ENCODE results near the gene DNAL1.
A peak's percentile ranks its signal among the peaks of the same experiment; 100 is the strongest.

DNAL1 gene

GRCh38 chr14:73725116-73726024 lies 80.6 kb downstream of the DNAL1 start:
- DNase-seq, result no peak

GRCh38 chr14:73726025-73726961 lies 81.5 kb downstream of the DNAL1 start:
- no peak for DNase-seq

DNA sequence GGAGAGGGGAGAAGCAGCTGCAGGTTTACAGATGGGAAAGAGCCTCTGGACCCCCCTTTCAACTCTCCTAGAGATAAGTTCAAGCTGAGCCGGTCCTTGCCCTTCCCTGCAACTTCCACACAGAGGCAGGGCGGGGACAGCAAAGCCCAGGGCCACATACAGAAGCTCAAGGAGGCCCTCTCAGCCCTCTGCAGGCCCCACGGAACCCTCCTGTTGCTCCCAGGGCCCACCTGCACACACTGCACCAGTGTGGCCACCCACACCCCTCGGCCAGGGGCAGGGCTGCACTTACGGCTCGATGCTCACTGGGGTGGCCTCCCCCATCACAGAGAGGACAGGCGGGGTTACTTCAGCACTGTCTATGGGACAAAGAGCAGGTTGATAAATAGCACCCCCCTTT lies 82.4 kb downstream of the DNAL1 start:
- no peak for DNase-seq

DNA sequence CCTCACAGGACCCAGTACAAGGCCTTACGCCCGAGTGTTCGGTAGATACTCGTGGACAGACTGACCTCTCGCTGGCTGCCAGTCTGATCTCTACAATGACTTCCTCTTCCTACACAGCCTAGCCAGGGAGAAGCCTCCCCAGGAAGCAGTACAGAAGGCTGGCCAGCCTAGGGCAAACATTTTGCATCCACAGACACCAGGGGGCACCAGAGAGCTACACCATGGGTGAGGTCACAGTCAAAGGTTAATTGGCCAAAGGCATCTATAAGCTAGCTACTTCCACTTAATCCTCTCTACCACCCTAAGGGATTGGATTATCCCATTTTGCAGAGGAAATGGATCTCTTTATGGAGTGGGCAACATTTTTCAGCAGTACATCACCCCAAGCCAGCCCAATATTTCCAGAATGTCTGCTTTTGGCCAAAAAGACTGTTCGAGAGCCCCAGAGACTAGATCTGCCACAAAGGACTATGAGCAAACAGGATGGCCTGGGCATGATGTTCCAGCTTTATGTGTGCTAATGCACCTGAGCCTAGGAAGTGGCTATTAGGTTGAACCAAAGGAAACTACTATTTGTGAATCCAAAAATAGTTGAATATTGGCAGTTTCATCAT lies 84.0 kb downstream of the DNAL1 start:
- DNase-seq, result peak; percentile 98

GRCh38 chr14:73729556-73730265 lies 84.9 kb downstream of the DNAL1 start:
- no peak for DNase-seq

- DNase-seq, result no peak
Observed at GRCh38 chr14:73731111-73731510, 86.3 kb downstream of the DNAL1 start.

DNA sequence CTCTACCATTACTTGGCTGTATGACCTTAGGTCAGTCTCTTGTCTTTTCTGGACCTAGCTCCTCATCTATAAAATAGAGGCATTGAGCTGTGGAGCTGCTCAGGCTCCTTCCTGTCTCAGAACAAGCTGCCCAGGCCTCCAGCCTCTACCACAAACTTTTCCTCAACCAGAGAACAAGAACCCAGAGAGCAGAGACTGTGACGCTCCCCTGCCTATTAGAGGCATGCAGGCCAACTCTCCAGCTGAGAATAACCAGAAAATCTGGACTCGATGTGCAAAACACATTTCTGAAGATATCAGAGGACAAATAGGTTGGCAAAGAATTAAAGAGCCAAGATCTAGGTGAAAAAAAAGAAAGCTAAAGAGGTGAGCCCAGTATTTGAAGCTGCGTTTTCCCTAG lies 87.2 kb downstream of the DNAL1 start:
- DNase-seq, result no peak

- no peak for DNase-seq
Observed at GRCh38 chr14:73736842-73737241, 92.1 kb downstream of the DNAL1 start.

DNA sequence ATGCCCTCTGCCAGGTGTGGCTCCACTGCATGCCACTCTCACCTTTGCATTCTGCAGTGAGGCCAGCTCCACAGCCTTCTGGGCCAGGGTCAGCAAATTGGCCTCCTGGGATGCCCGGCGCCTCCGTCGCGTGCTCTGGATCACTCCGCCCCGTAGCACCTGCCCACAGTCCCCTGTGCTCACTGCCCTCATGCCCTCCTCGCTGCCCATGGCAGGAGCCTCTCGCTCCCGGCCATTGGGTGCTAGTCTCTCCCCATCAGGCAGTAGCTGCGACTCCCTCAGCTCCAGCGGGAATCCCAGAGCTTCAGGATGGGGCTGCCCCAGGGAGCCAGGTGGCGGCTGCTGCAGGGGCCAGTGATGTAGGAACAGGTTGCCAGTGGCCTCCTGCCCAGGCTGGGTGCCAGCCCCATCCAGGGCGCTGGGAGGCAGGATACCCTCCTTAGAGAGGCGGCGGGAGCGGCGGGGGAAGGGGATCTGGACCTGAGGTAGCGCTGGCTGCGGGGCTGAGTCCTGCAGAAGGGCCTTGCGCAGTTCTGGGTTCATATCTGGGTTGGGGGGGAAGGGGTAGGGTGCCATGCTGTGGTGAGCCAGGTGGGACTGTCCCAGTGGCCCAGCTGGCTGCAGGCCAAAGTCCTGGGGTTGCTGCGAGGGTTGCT lies 93.9 kb downstream of the DNAL1 start:
- no peak for DNase-seq

- no peak for DNase-seq
Observed at GRCh38 chr14:73739174-73739898, 94.5 kb downstream of the DNAL1 start.

- no peak for DNase-seq
Observed at GRCh38 chr14:73739899-73740617, 95.3 kb downstream of the DNAL1 start.

GRCh38 chr14:73740618-73741326 lies 96.0 kb downstream of the DNAL1 start:
- peak in 1 of 2 donors; percentile 15 for DNase-seq

- peak; percentile 35 to 41 for DNase-seq
Observed at GRCh38 chr14:73741386-73741875, 96.6 kb downstream of the DNAL1 start.

DNA sequence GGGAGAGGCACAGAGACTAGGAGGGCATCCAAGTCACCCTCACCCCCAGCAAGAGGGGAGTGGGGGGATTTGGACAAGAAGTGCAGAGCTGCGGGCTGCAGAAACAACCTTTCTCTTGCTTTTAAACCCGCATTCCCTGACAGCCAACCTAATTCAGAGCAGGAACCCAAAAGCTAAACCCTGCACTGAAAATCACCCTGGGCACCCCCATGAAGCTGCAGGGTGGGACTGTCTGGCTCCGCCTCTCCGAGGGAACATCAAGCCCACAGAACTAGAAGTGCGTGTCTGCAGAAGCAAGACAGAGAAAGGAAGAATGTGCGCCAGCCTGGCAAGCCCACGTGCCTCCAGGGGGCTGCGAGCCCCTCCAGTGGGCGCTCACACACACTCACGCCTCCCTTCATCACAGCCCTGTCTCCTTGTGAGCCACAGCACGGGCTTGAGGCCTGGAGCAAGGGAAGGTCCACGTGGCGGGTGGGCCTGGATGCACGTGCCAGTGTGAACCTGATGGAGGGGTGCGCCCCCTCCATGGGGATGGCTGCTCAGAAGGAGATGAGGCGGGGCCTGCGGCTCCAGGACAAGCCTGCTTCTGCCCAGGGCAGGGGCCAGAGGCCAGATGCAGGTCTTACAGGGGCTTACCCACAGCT lies 97.2 kb downstream of the DNAL1 start:
- no peak for DNase-seq

- DNase-seq, result no peak
Observed at GRCh38 chr14:73742520-73743238, 97.9 kb downstream of the DNAL1 start.

DNA sequence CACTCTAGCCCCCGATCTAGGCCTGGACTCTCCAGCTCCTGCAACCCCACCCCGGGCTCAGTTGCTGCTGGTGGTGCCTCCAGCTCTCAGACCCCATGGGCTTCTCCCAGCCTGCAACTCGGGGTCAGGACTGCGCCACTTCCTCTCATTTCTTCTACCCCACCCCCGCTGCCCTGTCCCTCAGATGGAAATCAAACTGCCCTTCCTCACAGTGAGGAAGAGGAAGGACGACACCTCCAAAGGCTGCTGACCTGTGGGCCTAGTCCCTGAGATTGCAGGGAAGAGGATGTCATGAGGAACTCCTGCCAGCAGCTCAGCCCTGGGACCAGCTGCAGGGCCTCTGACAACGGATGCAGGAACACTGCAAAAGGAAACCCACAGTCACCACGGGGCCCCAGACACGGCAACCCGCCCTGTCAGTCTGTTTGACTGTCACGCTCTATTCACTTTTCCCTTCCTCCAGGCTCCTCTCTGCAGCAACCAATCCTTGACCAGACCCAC lies 98.7 kb downstream of the DNAL1 start:
- DNase-seq, result peak; percentile 65 to 83

DNA sequence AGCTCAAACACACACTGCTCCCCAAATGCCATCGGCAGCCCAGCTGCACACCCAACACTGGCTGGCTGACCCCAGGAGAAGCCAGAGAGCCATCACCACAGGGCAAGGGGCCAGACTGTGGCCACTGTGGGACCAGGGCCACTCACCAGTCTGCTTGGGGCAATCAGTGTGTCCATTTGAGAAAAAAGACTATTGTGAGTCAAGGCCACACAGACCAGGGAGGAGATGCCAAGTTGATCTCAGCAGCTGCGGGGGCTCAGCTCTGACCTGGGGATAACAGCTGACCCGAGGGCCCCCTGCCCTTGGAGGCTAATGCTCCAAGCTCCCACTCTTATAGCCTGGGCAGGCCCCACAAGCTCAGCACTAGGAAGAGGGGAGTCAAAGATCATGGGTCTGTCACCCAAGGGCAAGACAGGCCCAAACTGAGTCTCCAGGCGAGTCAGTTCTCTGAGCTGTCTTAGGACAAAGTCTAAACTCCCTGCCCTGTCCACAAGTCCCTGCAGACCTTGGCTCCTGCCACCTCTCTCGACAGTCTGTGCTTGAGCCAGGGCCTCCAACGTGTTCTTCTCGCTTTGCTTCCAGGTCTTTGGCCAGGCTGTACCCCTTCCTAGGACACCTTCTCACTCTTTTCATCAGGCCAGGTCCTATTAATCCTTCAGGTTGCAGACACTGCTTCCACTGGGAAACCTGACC lies 99.5 kb downstream of the DNAL1 start:
- no peak for DNase-seq

Data from inflammatory macrophage (primary cell).